ENCODE results near the gene HARS1. TPM values are rescaled to one million over a fixed set of nuclear protein-coding genes. Genes with fewer than 3 reads are reported as not detected.
A peak's percentile ranks its signal among the peaks of the same experiment; 100 is the strongest.
"Not testable (repeated sequence)": the region's sequence is repeated elsewhere in the genome, so short reads cannot be mapped to it uniquely, and the experiment has no call there.

The HARS1 gene
- total RNA-seq, 1 donor from 2014 or later, result 36.9 TPM

DNA sequence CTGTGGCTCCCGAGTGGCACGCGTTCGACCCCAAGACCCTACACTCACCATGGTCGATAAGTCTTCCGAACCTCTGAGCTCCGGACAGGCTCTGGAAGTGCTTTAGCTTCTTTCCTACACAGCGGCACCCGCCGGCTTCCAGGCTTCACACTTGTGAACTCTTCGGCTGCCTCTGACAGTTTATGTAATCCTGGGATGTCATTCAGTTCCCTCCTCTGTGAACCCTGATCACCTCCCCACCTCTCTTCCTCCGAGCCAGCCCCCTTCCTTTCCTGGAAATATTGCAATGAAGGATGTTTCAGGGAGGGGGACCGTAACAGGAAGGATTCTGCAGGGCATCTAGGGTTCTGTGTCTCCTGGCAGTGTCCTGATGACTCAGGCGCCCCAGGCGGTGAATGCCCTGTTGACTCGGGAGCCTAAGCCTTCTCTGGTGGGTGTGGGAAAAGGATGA lies 58.1 kb downstream of the HARS1 start, which contains the start of gene CD14:
CD14 (minus strand) TSS at position 155 of the 451 bp plus-strand sequence; CDS start at position 51, 104 bp downstream.
- no peak for DNase-seq

DNA sequence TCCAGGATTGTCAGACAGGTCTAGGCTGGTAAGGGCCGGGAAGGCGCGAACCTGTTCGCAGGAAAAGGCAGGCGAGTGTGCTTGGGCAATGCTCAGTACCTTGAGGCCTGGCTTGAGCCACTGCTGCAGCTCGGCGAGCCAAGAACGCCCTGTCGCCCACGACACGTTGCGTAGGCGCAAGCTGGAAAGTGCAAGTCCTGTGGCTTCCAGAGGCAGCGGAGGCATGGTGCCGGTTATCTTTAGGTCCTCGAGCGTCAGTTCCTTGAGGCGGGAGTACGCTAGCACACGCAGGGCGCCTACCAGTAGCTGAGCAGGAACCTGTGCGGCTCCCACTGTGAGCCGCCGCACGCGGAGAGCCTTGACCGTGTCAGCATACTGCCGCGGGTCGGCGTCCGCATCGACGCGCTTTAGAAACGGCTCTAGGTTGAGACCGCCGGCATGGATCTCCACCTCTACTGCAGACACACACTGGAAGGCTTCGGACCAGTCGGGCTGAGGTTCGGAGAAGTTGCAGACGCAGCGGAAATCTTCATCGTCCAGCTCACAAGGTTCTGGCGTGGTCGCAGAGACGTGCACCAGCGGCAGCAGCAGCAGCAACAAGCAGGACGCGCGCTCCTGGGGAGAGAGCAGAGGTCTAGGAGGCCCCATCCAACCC lies 58.7 kb downstream of the HARS1 start:
- no peak for DNase-seq

DNA sequence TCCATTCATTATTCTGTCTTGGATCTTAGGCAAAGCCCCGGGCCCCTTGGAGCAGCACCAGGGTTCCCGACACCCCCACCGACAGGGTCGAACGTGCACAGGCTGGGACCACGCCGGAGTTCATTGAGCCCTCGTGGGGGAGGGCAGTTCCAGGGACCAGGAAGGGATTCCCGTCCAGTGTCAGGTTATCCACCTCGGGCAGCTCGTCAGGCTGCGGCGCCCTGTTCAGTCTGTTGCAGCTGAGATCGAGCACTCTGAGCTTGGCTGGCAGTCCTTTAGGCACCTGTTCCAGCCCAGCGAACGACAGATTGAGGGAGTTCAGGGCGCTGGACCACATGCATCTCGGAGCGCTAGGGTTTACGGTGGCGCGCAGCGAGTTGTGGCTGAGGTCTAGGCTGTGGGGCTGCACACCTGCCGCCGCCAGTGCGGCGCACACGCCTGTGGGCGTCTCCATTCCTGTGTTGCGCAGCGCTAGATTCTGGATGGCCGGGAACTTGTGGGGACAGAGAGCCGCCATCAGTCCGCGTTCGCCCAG lies 59.3 kb downstream of the HARS1 start:
- DNase-seq, result no peak

DNA sequence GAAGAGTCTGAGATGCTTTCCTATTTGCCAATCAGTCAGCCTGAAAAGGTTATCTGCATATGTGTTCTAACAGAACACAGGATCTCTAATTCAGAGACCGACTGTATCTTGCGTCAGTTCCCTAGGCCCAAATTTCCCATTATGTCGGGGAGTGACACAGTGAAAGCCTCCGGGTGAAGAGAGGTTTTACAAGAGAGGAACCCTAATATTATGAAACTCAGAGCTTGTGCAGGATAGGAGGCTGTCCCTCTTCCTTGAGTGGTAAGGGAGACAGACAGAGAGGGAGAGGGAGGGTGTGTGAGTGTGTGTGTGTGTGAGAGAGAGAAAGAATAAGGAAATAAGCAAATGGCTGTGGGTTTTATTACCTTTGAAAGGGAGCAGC lies 60.1 kb downstream of the HARS1 start:
- DNase-seq, result no peak

DNA sequence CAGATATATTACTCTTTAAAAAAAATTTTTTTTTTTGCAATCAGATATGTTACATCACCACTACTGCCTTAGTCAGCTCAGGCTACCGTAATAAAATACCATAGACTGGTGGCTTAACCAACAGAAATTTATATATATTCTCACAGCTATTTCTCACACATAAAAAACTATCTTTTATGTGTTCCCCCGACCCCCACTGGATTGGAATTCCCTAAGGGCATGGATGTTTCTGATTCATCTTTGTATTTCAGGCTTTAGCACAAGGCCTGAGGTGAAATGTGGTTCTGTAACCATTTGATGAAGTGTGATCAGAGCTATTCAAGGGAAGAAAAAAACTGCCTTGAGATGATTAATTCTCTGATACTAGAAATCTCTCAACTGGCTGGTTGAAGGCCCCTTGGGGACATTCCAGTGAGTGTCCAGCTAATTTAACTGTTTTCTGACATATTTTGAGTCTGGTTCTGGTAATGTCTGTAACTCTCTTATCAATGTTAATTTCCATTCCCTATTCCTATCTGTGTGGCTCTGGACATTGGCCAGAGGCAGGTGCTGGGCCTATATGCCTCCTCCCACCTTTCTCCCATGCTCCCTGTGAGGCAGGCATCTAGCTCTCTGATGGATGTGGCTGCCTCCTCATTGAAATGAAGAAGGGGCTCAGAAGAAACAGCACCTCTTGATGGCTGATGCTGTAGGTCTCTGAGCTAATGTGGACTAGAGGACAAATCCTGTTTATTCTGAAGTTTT lies 60.7 kb downstream of the HARS1 start:
- DNase-seq, result no peak

DNA sequence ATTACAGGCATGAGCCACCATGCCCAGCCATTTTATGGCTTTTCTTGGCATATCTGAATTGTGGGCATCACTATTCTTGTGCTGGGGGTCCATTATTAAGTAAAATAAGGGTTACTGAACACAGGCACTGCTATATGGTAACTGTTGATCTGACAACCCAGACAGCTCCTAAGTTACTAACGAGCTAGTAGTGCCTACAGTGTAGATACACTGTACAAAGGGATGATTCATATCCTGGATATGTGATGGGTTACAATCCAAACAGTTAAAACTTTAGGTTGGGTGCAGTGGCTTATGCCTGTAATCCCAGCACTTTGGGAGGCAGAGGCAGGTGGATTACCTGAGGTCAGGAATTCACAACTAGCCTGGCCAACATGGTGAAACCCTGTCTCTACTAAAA lies 62.5 kb downstream of the HARS1 start:
- no peak for DNase-seq

DNA sequence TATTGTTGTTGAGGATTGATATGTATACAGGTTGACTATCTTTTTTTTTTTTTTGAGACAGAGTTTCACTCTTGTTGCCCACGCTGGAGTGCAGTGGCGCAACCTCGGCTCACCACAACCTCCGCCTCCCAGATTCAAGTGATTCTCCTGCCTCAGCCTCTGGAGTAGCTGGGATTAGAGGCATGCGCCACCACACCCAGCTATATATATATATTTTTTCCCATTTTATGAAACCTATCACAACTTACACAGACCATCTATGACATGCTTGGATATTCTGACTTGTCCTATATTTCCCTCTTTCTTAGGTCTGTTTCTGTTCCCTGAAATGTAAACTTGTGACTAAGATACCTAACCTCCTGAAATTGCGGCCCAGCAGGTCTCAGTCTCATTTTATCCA lies 63.2 kb downstream of the HARS1 start:
- no peak for DNase-seq

DNA sequence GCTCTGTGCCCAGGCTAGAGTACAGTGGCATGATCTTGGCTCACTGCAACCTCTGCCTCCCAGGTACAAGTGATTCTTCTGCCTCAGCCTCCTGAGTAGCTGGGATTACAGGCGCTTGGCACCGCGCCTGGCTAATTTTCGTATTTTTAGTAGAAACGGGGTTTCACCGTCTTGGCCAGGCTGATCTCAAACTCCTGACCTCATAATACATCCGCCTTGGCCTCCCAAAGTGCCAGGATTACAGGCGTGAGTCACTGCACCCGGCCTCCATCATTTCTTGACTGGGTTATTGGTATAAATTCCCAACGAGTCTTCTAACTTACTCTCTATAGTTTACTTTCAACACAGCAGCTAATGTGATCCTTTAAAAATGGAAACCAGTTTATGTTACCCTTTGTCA lies 66.3 kb downstream of the HARS1 start:
- not testable (repeated sequence) for DNase-seq

Small RNA genes within 50 kb of the gene (small RNA-seq; reads per million reads assigned to genes)
- gene VTRNA1-1 (ENCODE audit: low replicate concordance) (5.2 reads per million, percentile 91 among the genes with 10 or more reads in this experiment), gene VTRNA1-2 (ENCODE audit: low replicate concordance) (0.09 reads per million), gene VTRNA1-3 (ENCODE audit: low replicate concordance) (not detected)

Other genes starting within 250 kb of the HARS1 start
- gene EIF4EBP3, start 143.7 kb downstream of the HARS1 start, total RNA-seq, result 1.3 TPM
- 14.5 TPM for gene SRA1, start 133.9 kb downstream of the HARS1 start, total RNA-seq
- gene APBB3, start 126.8 kb downstream of the HARS1 start, total RNA-seq, result 14.8 TPM
- 9.5 TPM for gene SLC35A4, start 126.5 kb downstream of the HARS1 start, total RNA-seq
- gene CD14, start 58.2 kb downstream of the HARS1 start, total RNA-seq, result 52.3 TPM
- gene TMCO6, start 51.9 kb downstream of the HARS1 start, total RNA-seq, result 6.5 TPM
- gene NDUFA2, start 43.7 kb downstream of the HARS1 start, total RNA-seq, result 33.9 TPM
- gene IK, start 43.5 kb downstream of the HARS1 start, total RNA-seq, result 51.3 TPM
- 11.8 TPM for gene WDR55, start 26.5 kb downstream of the HARS1 start, total RNA-seq
- gene DND1, start 17.8 kb downstream of the HARS1 start, total RNA-seq, result 0.30 TPM
- 19.6 TPM for gene HARS2, start 85 bp upstream of the HARS1 start, total RNA-seq
- gene ZMAT2, start 9.1 kb upstream of the HARS1 start, total RNA-seq, result 31.4 TPM
- not detected for gene PCDHA1, start 94.8 kb upstream of the HARS1 start, total RNA-seq
- 0.20 TPM for gene PCDHA2, start 103.5 kb upstream of the HARS1 start, total RNA-seq
- 0.20 TPM for gene PCDHA3, start 109.7 kb upstream of the HARS1 start, total RNA-seq
- gene PCDHA4, start 115.7 kb upstream of the HARS1 start, total RNA-seq, result 0.30 TPM
- 0.20 TPM for gene PCDHA5, start 130.2 kb upstream of the HARS1 start, total RNA-seq
- 0.30 TPM for gene PCDHA6, start 136.6 kb upstream of the HARS1 start, total RNA-seq
- gene PCDHA7, start 142.9 kb upstream of the HARS1 start, total RNA-seq, result 0.30 TPM
- 0.10 TPM for gene PCDHA8, start 149.8 kb upstream of the HARS1 start, total RNA-seq
- gene PCDHA9, start 157.0 kb upstream of the HARS1 start, total RNA-seq, result 0.30 TPM
- 0.20 TPM for gene PCDHA10, start 164.5 kb upstream of the HARS1 start, total RNA-seq
- 0.39 TPM for gene PCDHA11, start 177.6 kb upstream of the HARS1 start, total RNA-seq
- 0.20 TPM for gene PCDHA12, start 183.9 kb upstream of the HARS1 start, total RNA-seq
- gene PCDHA13, start 190.8 kb upstream of the HARS1 start, total RNA-seq, result 0.79 TPM
- 0.69 TPM for gene PCDHAC1, start 234.9 kb upstream of the HARS1 start, total RNA-seq

Measured in skin of body (tissue), 3 donors.